ENCODE results near the gene SPP2.

DNA sequence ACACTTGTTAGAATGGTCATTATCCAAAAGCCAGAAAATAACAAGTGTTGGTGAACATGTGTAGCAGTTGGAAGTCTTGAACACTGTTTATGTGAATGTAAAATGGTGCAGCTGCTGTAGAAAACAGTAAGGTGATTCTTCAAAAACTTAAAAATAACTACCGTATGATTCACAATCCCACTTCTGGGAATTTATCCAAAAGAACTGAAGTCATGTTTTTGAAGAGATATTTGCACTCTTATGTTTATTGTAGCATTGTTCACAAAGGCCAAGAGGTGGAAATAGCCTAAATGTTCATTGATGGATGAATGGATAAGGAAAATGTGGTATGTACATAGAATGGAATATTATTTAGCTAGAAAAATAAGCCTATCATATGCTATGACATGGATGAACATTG lies 6.3 kb upstream of the SPP2 start:
- TF ChIP-seq, protein P1, sequence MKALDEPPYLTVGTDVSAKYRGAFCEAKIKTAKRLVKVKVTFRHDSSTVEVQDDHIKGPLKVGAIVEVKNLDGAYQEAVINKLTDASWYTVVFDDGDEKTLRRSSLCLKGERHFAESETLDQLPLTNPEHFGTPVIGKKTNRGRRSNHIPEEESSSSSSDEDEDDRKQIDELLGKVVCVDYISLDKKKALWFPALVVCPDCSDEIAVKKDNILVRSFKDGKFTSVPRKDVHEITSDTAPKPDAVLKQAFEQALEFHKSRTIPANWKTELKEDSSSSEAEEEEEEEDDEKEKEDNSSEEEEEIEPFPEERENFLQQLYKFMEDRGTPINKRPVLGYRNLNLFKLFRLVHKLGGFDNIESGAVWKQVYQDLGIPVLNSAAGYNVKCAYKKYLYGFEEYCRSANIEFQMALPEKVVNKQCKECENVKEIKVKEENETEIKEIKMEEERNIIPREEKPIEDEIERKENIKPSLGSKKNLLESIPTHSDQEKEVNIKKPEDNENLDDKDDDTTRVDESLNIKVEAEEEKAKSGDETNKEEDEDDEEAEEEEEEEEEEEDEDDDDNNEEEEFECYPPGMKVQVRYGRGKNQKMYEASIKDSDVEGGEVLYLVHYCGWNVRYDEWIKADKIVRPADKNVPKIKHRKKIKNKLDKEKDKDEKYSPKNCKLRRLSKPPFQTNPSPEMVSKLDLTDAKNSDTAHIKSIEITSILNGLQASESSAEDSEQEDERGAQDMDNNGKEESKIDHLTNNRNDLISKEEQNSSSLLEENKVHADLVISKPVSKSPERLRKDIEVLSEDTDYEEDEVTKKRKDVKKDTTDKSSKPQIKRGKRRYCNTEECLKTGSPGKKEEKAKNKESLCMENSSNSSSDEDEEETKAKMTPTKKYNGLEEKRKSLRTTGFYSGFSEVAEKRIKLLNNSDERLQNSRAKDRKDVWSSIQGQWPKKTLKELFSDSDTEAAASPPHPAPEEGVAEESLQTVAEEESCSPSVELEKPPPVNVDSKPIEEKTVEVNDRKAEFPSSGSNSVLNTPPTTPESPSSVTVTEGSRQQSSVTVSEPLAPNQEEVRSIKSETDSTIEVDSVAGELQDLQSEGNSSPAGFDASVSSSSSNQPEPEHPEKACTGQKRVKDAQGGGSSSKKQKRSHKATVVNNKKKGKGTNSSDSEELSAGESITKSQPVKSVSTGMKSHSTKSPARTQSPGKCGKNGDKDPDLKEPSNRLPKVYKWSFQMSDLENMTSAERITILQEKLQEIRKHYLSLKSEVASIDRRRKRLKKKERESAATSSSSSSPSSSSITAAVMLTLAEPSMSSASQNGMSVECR (CRISPR knock-in tag; IDR thresholded peaks at IDR 0.05): no peak
- TF ChIP-seq PRPF4 (IDR thresholded peaks at IDR 0.05; ENCODE audit: insufficient read depth, low read depth, low read length, poor library complexity, severe bottlenecking) (no peak), SRSF9 (IDR thresholded peaks at IDR 0.05; ENCODE audit: borderline replicate concordance, low read depth, low read length) (no peak), ZNF431 (CRISPR knock-in tag; IDR thresholded peaks at IDR 0.05) (no peak), ZKSCAN3 (CRISPR knock-in tag; IDR thresholded peaks at IDR 0.05) (no peak), SREBF2 (CRISPR knock-in tag; IDR thresholded peaks at IDR 0.05) (no peak), POLR2AphosphoS2 (IDR thresholded peaks at IDR 0.05; ENCODE audit: low read length) (no peak), CBX1 (IDR thresholded peaks at IDR 0.05; ENCODE audit: low read depth) (no peak), POLR2A (conservative IDR thresholded peaks at IDR 0.05) (no peak)
- TF ChIP-seq, protein P2, sequence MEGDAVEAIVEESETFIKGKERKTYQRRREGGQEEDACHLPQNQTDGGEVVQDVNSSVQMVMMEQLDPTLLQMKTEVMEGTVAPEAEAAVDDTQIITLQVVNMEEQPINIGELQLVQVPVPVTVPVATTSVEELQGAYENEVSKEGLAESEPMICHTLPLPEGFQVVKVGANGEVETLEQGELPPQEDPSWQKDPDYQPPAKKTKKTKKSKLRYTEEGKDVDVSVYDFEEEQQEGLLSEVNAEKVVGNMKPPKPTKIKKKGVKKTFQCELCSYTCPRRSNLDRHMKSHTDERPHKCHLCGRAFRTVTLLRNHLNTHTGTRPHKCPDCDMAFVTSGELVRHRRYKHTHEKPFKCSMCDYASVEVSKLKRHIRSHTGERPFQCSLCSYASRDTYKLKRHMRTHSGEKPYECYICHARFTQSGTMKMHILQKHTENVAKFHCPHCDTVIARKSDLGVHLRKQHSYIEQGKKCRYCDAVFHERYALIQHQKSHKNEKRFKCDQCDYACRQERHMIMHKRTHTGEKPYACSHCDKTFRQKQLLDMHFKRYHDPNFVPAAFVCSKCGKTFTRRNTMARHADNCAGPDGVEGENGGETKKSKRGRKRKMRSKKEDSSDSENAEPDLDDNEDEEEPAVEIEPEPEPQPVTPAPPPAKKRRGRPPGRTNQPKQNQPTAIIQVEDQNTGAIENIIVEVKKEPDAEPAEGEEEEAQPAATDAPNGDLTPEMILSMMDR (IDR thresholded peaks at IDR 0.05 in 2 of 3, conservative IDR thresholded peaks at IDR 0.05 in 1 of 3; ENCODE audit: insufficient read depth in 2 of 3, low read depth in 1 of 3, low read length in 3 of 3): no peak
- TF ChIP-seq, protein P3, sequence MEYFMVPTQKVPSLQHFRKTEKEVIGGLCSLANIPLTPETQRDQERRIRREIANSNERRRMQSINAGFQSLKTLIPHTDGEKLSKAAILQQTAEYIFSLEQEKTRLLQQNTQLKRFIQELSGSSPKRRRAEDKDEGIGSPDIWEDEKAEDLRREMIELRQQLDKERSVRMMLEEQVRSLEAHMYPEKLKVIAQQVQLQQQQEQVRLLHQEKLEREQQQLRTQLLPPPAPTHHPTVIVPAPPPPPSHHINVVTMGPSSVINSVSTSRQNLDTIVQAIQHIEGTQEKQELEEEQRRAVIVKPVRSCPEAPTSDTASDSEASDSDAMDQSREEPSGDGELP (CRISPR knock-in tag; IDR thresholded peaks at IDR 0.05; ENCODE audit: borderline replicate concordance): no peak
- TF ChIP-seq, protein P4, sequence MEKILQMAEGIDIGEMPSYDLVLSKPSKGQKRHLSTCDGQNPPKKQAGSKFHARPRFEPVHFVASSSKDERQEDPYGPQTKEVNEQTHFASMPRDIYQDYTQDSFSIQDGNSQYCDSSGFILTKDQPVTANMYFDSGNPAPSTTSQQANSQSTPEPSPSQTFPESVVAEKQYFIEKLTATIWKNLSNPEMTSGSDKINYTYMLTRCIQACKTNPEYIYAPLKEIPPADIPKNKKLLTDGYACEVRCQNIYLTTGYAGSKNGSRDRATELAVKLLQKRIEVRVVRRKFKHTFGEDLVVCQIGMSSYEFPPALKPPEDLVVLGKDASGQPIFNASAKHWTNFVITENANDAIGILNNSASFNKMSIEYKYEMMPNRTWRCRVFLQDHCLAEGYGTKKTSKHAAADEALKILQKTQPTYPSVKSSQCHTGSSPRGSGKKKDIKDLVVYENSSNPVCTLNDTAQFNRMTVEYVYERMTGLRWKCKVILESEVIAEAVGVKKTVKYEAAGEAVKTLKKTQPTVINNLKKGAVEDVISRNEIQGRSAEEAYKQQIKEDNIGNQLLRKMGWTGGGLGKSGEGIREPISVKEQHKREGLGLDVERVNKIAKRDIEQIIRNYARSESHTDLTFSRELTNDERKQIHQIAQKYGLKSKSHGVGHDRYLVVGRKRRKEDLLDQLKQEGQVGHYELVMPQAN (IDR thresholded peaks at IDR 0.05; ENCODE audit: borderline replicate concordance): no peak

All from K562 (cell line).